ENCODE data around the gene RRBP1.

Gene RRBP1

GRCh38 chr20:17613328-17614175 lies 68.5 kb downstream of the RRBP1 start:
- H3K4me3 ChIP-seq (ENCODE audit: low read depth, low read length) = no peak overlapping the region

- H3K4me3 ChIP-seq (ENCODE audit: low read depth, low read length) = no peak overlapping the region
Observed at GRCh38 chr20:17612992-17613327, 69.1 kb downstream of the RRBP1 start.

GRCh38 chr20:17612287-17612991 lies 69.6 kb downstream of the RRBP1 start:
- H3K4me3 ChIP-seq (ENCODE audit: low read depth, low read length) = no peak overlapping the region

DNA sequence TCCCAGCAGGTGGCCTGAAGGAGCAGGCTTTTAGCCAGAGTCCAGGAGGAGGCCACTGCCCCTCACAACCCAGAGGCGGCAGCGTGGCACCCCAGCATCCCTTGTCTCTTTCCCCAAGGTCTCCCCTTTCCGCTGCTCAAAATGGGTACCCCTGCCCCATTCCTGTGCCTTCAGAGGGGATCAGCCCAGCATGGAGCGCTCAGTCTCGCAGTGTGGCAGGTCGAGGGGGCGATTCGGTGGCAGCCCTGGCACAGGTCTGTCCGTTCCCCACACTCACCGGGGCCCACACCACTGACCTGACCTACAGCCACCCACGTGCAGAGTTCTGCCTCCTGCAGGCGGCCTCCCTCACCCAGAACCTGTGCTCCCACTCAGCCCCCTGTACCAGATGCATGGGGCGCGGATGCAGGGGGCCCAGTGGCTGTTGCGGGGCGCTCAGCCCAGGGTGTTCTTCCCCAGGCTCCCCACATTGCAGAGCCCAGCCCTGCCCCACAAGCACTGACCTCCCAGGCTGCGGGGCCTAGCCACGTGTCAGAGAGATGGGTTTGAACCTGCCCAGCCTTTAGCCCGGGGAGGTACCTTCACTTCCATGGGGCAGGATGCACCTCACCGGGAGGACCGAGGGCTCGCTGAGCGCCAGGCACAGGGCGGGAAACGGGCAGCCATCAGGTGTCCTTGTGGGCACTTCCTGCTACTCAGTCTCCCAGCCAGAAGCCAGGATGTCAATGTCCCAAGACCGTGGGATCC lies 70.3 kb downstream of the RRBP1 start:
- H3K4me3 ChIP-seq (ENCODE audit: low read depth, low read length) = no peak overlapping the region

DNA sequence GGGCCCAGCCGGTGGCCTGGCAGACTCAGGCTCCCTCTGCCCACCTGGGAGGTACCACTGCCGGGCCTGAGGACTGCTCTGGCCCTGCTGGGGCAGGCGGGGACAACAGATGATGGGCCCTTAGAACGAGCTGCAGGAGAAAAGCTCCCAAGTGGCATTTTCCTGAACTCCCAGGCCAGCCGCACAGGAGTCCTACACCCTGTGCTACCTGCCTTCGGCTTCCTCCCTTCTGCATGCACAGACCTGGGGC lies 70.8 kb downstream of the RRBP1 start:
- no peak overlapping the region for H3K4me3 ChIP-seq (ENCODE audit: low read depth, low read length)

DNA sequence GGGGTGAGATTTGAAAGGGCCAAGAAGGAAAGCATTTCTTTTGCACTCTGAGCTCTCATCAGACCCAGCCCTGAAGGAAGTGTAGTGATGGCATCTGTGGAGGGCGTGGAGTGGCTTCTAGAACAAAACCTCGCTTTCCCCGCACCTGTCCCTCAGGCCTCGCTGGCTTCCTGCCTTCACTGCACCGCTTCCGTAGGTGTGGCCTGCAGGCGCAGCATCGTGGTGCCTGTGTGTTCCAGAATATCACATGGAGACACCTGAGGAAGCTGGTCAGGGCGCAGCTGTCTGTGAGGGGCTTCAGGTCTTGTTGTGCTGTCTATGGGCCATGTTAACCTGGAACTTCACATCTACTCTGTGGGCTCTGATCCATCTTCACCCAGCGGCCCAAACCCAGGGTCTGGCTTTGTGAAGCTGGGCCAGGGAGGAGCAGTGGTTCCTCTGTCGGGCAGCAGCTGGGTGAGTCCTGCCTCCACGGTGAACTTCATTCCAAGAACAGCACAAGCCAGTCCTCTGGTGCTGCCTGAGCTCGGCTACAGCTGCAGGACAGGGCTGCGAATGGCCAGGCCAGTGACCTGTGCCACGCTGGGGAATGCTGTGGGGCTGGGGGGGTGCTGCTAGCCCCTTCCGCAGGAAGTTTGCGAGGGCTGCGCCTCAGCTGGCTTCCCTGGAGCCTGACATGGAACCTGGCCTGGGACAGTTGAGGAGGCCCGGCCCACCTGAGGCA lies 71.3 kb downstream of the RRBP1 start:
- H3K4me3 ChIP-seq (ENCODE audit: low read depth, low read length) = no peak overlapping the region

GRCh38 chr20:17609811-17610377 lies 72.1 kb downstream of the RRBP1 start:
- H3K4me3 ChIP-seq (ENCODE audit: low read depth, low read length) = no peak overlapping the region

GRCh38 chr20:17608701-17609497 lies 73.1 kb downstream of the RRBP1 start:
- H3K4me3 ChIP-seq (ENCODE audit: low read depth, low read length) = no peak overlapping the region

- H3K4me3 ChIP-seq (ENCODE audit: low read depth, low read length) = no peak overlapping the region
Observed at GRCh38 chr20:17606001-17606400, 76.0 kb downstream of the RRBP1 start.

DNA sequence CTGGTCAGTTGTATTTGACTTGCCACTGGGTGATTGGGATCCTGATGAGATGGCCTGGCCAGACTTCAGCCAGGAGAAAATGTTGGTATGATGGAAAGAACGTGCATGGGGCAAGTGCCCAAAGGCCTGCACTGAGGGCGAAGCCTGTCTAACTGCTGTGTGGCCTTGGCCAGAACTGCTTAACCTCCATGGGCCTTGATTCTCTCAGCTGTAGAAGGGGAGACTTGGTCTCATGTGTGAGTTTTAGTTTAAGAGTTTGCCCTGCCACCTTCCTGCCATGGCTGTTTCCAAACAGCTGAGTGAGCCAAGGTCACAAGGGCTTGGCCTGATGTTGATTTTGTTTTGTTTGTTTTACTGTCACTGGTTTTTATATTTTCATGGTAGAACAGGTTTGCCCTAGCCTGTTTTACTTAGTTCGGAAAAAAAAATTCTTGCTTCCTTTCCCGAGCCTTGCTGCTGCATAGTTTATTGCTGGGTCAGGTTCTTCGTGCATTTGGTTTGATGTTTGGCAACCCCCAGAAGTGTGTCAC lies 76.8 kb downstream of the RRBP1 start:
- H3K4me3 ChIP-seq (ENCODE audit: low read depth, low read length) = no peak overlapping the region

- H3K4me3 ChIP-seq (ENCODE audit: low read depth, low read length) = no peak overlapping the region
Observed at GRCh38 chr20:17602493-17602892, 79.5 kb downstream of the RRBP1 start.

GRCh38 chr20:17601957-17602356 lies 80.1 kb downstream of the RRBP1 start:
- no peak overlapping the region for H3K4me3 ChIP-seq (ENCODE audit: low read depth, low read length)

DNA sequence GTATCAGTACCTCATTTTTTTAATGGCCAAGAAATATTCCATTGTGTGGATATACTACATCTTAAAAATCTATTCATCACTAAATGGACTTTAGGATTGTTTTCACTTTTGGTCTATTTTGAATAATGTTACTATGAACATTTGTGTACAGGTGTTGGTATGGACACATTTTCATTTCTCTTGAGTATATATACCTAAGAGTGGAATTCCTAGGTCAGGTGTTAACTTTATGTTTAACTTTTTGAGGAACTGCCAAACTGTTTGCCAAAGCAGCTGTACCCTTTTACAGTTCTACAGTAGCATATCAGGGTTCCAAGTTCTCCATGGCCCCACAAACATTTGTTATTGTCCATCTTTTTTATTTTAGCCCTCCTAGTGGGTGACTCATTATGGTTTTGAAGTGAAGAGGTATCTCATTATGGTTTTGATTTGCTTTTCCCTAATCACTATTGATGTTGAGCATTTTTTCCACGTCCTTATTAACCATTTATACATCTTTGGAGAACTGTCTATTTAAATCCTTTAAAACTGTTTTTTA lies 84.0 kb downstream of the RRBP1 start:
- H3K4me3 ChIP-seq (ENCODE audit: low read depth, low read length) = no peak overlapping the region

DNA sequence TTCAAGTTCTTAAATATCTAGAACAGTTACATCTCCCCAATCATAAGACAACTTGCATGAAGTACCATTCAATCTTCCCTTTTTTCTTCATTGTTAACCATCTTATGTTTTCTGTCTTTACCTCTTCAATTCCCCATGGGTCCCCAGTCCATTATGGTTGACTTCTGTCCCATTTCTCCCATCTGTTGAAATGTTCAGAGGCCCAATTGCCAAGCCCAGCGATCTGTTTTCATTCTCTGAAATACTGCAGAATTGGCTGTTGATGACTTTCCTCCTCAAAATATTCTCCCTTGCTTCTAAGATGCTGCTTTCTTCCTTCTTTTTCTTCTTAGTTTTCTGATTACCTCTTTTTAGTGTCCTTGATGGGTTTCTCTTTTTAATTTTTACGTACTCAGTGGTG lies 86.2 kb downstream of the RRBP1 start:
- no peak overlapping the region for H3K4me3 ChIP-seq (ENCODE audit: low read depth, low read length)

- H3K4me3 ChIP-seq (ENCODE audit: low read depth, low read length) = no peak overlapping the region
Observed at GRCh38 chr20:17594443-17594842, 87.6 kb downstream of the RRBP1 start.

GRCh38 chr20:17593902-17594301 lies 88.1 kb downstream of the RRBP1 start:
- H3K4me3 ChIP-seq (ENCODE audit: low read depth, low read length) = no peak overlapping the region

- no peak overlapping the region for H3K4me3 ChIP-seq (ENCODE audit: low read depth, low read length)
Observed at GRCh38 chr20:17590245-17590644, 91.8 kb downstream of the RRBP1 start.

GRCh38 chr20:17589161-17589834 lies 92.7 kb downstream of the RRBP1 start:
- H3K4me3 ChIP-seq (ENCODE audit: low read depth, low read length) = no peak overlapping the region

DNA sequence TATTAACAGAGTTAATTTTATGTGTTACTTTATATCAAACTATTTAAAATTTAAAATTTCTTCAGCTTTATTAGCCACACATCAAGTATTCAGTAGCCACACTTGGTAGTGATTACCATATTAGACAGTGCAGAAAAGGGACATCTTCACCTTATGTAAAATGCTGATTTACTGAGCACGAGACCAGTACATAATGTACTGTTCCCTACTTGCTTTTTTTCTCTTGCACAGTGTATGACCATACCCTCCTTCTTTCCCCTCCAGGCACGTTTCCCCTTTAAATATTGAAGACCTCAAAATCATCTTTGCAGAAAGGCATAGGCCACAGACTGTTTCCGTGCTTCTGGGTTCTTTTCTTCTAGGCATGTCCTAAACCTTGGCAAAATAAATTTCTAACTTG lies 94.2 kb downstream of the RRBP1 start:
- no peak overlapping the region for H3K4me3 ChIP-seq (ENCODE audit: low read depth, low read length)
